ENCODE data around the gene SHISAL2A. TPM values are rescaled to one million over a fixed set of nuclear protein-coding genes. Genes with fewer than 3 reads are reported as not detected.

Gene SHISAL2A
- total RNA-seq, 2 experiments from 2014 or later: 27.9 to 28.8 TPM

GRCh38 chr1:52668711-52669110 lies 35.7 kb downstream of the SHISAL2A start:
- Mint-ChIP-seq H3K36me3 (peaks cover under 1% of the 10 kb centered on the region), H3K27ac (no peak overlapping the region), H3K4me1 (peaks cover 8% of the 10 kb centered on the region), H3K4me3 (no peak overlapping the region), H3K9me3 (no peaks in the 10 kb centered on the region), H3K27me3 (no peaks in the 10 kb centered on the region)
- ATAC-seq (ENCODE audit: low read depth): no peak
- POLR2A ChIA-PET: interaction anchor here (0.6 kb wide), 1 partner anchor 411 kb away, joined by 4 read pairs; no protein-coding TSS in a partner anchor
- DNase-seq: no peak

DNA sequence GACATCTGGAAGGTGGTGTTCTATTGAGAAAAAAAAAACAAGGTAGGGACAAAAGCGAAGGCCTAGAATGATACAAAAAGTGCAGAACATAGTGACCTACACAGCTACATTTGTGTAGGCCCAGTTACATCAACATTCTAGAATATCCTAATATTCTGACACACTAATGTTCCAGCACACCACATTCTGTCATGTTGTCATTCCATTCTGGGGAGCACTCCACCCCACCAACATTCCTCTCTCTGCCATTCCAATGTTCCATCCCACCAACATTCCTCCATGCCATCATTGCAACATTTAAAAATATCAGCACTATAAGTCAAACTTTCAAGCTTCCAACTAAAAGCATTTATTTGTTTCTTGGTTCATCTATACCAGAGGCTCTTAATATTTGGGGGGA lies 36.7 kb downstream of the SHISAL2A start:
- no peaks in the 10 kb centered on the region for H3K9me3 Mint-ChIP-seq
- ATAC-seq (ENCODE audit: low read depth) (no peak), DNase-seq (no peak)
- H3K4me1 Mint-ChIP-seq: peaks cover 16% of the 10 kb centered on the region
- no peak overlapping the region for H3K4me3 Mint-ChIP-seq
- H3K27me3 Mint-ChIP-seq: no peaks in the 10 kb centered on the region
- H3K36me3 Mint-ChIP-seq: peaks cover 4% of the 10 kb centered on the region
- H3K27ac Mint-ChIP-seq: no peak overlapping the region
- POLR2A ChIA-PET: interaction anchor here (0.6 kb wide), 1 partner anchor 410 kb away, joined by 4 read pairs; no protein-coding TSS in a partner anchor

GRCh38 chr1:52670604-52671003 lies 37.6 kb downstream of the SHISAL2A start:
- Mint-ChIP-seq H3K27ac (no peak overlapping the region), H3K36me3 (peaks cover 4% of the 10 kb centered on the region), H3K27me3 (no peaks in the 10 kb centered on the region), H3K9me3 (no peaks in the 10 kb centered on the region), H3K4me1 (peaks cover 21% of the 10 kb centered on the region), H3K4me3 (no peak overlapping the region)
- ATAC-seq (ENCODE audit: low read depth) (no peak), DNase-seq (no peak)
- POLR2A ChIA-PET: no interaction called here

DNA sequence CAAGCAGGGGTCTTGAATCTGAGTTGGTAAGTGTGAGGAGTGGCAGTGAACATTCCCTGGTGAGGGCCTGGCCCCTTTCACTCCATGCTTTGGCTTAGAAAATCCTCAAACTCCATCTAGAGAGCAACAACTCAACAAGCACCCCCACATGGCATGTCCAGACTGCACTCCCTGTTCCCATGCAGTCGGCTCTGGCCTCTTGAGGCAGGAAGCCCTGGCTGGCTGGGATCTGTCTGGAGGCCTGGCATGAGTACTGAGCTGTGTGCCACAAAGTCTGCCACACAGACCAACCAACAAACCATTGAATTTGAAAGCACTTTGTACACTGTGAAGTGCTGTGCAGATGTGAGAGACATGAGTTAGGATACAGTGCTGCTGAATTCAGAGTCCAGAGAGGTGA lies 40.0 kb downstream of the SHISAL2A start:
- Mint-ChIP-seq H3K4me3 (no peak overlapping the region), H3K27me3 (no peaks in the 10 kb centered on the region), H3K9me3 (no peaks in the 10 kb centered on the region), H3K4me1 (peaks cover 17% of the 10 kb centered on the region), H3K27ac (no peak overlapping the region), H3K36me3 (peaks cover 4% of the 10 kb centered on the region)
- ATAC-seq (ENCODE audit: low read depth) (no peak), DNase-seq (no peak)
- POLR2A ChIA-PET: no interaction called here

DNA sequence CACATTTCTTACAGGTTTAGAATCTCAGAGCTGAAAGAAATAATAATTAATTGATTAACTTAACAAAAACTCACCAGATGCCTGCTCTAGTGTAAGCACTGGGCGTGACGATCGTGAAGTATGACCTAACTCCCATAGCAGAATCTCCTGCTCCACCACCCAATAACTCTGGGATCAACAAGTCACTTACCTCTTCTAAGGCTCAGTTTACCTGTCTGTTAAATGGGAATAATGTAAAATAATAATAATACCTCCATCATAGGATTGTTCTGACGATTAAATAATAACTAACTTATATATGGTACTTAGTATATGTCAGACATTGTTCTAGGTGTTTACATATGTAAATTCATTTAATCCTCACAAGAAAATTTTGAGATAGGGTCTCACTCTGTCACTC lies 40.5 kb downstream of the SHISAL2A start:
- Mint-ChIP-seq H3K27me3 (no peaks in the 10 kb centered on the region), H3K4me3 (no peak overlapping the region), H3K9me3 (no peaks in the 10 kb centered on the region), H3K36me3 (peaks cover 4% of the 10 kb centered on the region), H3K4me1 (peaks cover 17% of the 10 kb centered on the region), H3K27ac (no peak overlapping the region)
- POLR2A ChIA-PET: no interaction called here
- no peak for ATAC-seq (ENCODE audit: low read depth)
- DNase-seq: no peak

- POLR2A ChIA-PET: no interaction called here
- H3K4me1 Mint-ChIP-seq: peaks cover 18% of the 10 kb centered on the region
- peak; percentile 82 for ATAC-seq (ENCODE audit: low read depth)
- H3K27ac Mint-ChIP-seq: peak overlapping the region; percentile 44
- no peaks in the 10 kb centered on the region for H3K27me3 Mint-ChIP-seq
- H3K4me3 Mint-ChIP-seq: no peak overlapping the region
- H3K9me3 Mint-ChIP-seq: no peaks in the 10 kb centered on the region
- peaks cover 4% of the 10 kb centered on the region for H3K36me3 Mint-ChIP-seq
- no peak for DNase-seq
These were observed 41.8 kb downstream of the SHISAL2A start for GRCh38 chr1:52674497-52675384.

DNA sequence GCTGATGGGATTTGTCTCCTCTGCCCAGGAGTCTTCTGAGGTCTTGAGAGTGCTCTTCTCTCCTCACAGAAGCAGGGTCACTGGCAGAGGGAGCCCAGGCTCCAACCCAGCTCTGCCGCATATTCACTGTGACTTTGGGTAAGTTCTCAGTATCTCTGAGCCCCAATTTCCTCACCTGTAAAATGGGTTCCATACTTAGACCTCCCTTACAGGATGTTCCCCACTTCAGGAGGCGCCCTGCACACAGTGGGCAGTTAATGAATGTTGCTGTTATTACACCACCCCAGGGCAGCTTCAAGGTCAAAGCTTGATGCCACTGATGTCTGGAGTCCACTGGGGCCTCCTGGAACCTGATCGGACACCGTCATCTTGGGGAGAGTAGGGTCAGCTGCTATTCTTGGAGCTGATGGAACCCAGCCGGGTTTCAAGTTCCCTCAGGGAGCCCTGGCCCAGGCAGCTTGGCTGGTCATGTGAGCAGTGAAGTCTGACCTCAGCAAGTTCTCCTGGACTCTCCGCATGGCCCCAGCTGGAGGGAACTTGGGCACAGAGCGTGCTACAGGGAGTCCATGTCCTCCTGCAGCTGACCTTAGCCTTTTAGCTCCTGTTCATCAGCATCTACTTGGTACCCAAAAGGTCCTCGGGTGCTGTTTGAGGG lies 43.4 kb downstream of the SHISAL2A start:
- Mint-ChIP-seq H3K27ac (no peak overlapping the region), H3K4me3 (no peak overlapping the region), H3K4me1 (peaks cover 18% of the 10 kb centered on the region), H3K36me3 (peaks cover 4% of the 10 kb centered on the region), H3K9me3 (no peaks in the 10 kb centered on the region), H3K27me3 (no peaks in the 10 kb centered on the region)
- DNase-seq (no peak), ATAC-seq (ENCODE audit: low read depth) (no peak)
- POLR2A ChIA-PET: no interaction called here

- Mint-ChIP-seq H3K27me3 (no peaks in the 10 kb centered on the region), H3K27ac (no peak overlapping the region), H3K36me3 (peaks cover 4% of the 10 kb centered on the region), H3K4me3 (no peak overlapping the region), H3K9me3 (no peaks in the 10 kb centered on the region), H3K4me1 (peaks cover 18% of the 10 kb centered on the region)
- no peak for DNase-seq
- POLR2A ChIA-PET: interaction anchor here (1.3 kb wide), 1 partner anchor 124 kb away, joined by 3 read pairs; no protein-coding TSS in a partner anchor
- ATAC-seq (ENCODE audit: low read depth): no peak
These were observed 44.3 kb downstream of the SHISAL2A start for GRCh38 chr1:52677076-52677806.

- Mint-ChIP-seq H3K36me3 (peaks cover 7% of the 10 kb centered on the region), H3K4me3 (no peak overlapping the region), H3K4me1 (peaks cover 11% of the 10 kb centered on the region), H3K27ac (no peak overlapping the region), H3K9me3 (no peaks in the 10 kb centered on the region), H3K27me3 (no peaks in the 10 kb centered on the region)
- ATAC-seq (ENCODE audit: low read depth) (no peak), DNase-seq (no peak)
- POLR2A ChIA-PET: no interaction called here
These were observed 46.1 kb downstream of the SHISAL2A start for GRCh38 chr1:52679048-52679447.

GRCh38 chr1:52679498-52679897 lies 46.5 kb downstream of the SHISAL2A start:
- Mint-ChIP-seq H3K9me3 (no peaks in the 10 kb centered on the region), H3K27me3 (no peaks in the 10 kb centered on the region), H3K4me1 (peaks cover 8% of the 10 kb centered on the region), H3K27ac (no peak overlapping the region), H3K4me3 (no peak overlapping the region), H3K36me3 (peaks cover 7% of the 10 kb centered on the region)
- DNase-seq (no peak), ATAC-seq (ENCODE audit: low read depth) (no peak)
- POLR2A ChIA-PET: no interaction called here

DNA sequence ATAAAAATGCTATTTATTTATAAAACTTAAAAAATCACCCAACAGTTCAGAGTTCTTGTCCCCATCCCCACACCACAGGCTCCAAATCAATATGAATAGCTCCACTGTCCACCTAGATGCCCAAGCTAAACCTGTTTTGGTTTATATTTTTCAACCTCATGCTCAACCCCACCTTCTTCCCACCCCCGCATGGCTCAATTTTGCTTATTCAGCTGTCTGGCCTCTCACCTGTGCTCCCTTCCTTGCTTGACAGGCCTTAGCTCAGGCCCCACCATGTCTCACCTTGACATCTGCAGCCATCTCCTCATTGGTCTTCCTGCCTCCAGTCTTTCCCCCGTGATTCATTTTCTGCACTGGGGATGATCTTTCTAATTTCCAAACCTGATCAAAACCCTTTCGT lies 47.4 kb downstream of the SHISAL2A start:
- Mint-ChIP-seq H3K4me1 (peaks cover 2% of the 10 kb centered on the region), H3K9me3 (no peaks in the 10 kb centered on the region), H3K36me3 (peaks cover 9% of the 10 kb centered on the region), H3K27me3 (no peaks in the 10 kb centered on the region), H3K27ac (no peak overlapping the region), H3K4me3 (no peak overlapping the region)
- no peak for DNase-seq
- POLR2A ChIA-PET: interaction anchor here (0.5 kb wide), 1 partner anchor 27 kb away, joined by 4 read pairs; no protein-coding TSS in a partner anchor
- ATAC-seq (ENCODE audit: low read depth): no peak

DNA sequence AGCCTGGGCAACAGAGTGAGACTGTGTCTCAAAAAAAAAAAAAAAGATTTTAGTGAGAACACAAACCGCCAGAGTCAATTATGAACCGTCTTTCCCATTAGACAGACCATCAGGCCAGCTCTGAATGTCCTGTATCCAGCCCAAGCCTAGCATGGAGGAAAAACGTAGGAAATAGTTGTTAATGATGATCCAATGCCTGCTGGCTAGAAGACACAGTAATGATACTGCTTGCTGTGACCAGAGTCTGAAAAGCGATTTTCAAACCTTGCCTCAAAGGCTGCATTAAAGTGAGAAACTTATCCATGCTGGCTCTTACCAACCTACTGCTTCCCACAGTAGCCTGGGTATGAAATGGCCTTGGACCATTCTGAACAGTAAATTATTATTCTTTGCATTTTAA lies 48.2 kb downstream of the SHISAL2A start:
- no peak overlapping the region for H3K27ac Mint-ChIP-seq
- POLR2A ChIA-PET: no interaction called here
- peaks cover 4% of the 10 kb centered on the region for H3K4me1 Mint-ChIP-seq
- ATAC-seq (ENCODE audit: low read depth) (no peak), DNase-seq (no peak)
- no peaks in the 10 kb centered on the region for H3K27me3 Mint-ChIP-seq
- peaks cover 11% of the 10 kb centered on the region for H3K36me3 Mint-ChIP-seq
- H3K4me3 Mint-ChIP-seq: no peak overlapping the region
- no peaks in the 10 kb centered on the region for H3K9me3 Mint-ChIP-seq

DNA sequence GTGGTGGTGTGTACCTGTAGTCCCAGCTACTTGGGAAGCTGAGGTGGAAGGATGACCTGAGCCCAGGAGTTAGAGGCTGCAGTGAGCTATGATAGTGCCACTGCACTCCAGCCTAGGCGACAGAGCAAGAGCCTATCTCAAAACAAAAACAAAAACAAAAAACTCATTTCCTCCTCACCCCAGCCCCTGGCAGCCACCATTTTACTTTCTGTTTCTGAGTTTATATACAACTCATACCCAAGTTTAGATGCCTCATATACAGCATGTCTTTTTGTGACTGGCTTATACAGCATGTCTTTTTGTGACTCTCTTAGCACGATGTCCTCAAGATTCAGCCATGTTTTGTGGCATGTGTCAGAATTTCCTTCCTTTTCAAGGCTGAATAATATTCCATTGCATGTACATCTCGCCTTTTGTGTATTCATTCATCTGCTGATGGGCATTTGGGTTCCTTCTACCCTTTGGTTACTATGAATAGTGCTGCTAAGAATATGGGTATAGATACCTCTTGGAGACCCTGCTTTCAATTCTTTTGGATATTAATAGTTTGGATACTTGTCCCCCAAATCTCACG lies 50.5 kb downstream of the SHISAL2A start:
- POLR2A ChIA-PET: no interaction called here
- ATAC-seq (ENCODE audit: low read depth) (no peak), DNase-seq (no peak)
- Mint-ChIP-seq H3K27me3 (no peaks in the 10 kb centered on the region), H3K4me3 (no peak overlapping the region), H3K4me1 (peaks cover 6% of the 10 kb centered on the region), H3K27ac (no peak overlapping the region), H3K36me3 (peaks cover 22% of the 10 kb centered on the region), H3K9me3 (no peaks in the 10 kb centered on the region)

Data from activated naive CD8-positive, alpha-beta T cell treated with anti-CD3 and anti-CD28 coated beads, Interleukin-2, amount 10 ng/mL, durations not matched to agents 7 days and 5 days (primary cell).